Mesendoderm (in vitro differentiated cells): ENCODE data around the gene GMEB2.
A peak's percentile ranks its signal among the peaks of the same experiment; 100 is the strongest.

Experiments
- DNase-seq: peaks from one replicate; pipeline ENCODE4 v3.0.0; 2013
- H2AK5ac ChIP-seq: 2 replicates; pipeline ENCODE4 v1.6.1; 2013; ENCODE audit warnings: low read length, inconsistent platforms
- H2BK120ac ChIP-seq: 2 replicates; pipeline ENCODE4 v1.6.1; 2013; ENCODE audit warnings: low read depth, mild to moderate bottlenecking, low read length, moderate library complexity, mixed read lengths
- H2BK15ac ChIP-seq: replicated peaks from 2 replicates; pipeline ENCODE4 v1.6.1; 2013; ENCODE audit warnings: low read depth, mild to moderate bottlenecking, moderate library complexity
- H2BK5ac ChIP-seq: 2 replicates; pipeline ENCODE4 v1.6.1; 2013; ENCODE audit warnings: low read length, inconsistent platforms
- H3K18ac ChIP-seq: 2 replicates; pipeline ENCODE4 v1.6.1; 2013; ENCODE audit warnings: mild to moderate bottlenecking, low read length, mixed read lengths
- H3K23ac ChIP-seq: one replicate; pipeline ENCODE4 v1.6.1; 2013; ENCODE audit warnings: low read length
- H3K27ac ChIP-seq: 2 replicates; pipeline ENCODE4 v1.5.1; 2013; ENCODE audit warnings: low read depth, mild to moderate bottlenecking, inconsistent platforms, low read length, moderate library complexity
- H3K27me3 ChIP-seq: 2 replicates; pipeline ENCODE4 v1.6.1; 2013; ENCODE audit warnings: low read length, control low read depth, mild to moderate bottlenecking, inconsistent platforms; ENCODE audit not compliant: insufficient read depth, poor library complexity
- H3K36me3 ChIP-seq: 2 replicates; pipeline ENCODE4 v1.6.1; 2013; ENCODE audit warnings: low read length, inconsistent platforms; ENCODE audit not compliant: control insufficient read depth, insufficient read depth
- H3K4ac ChIP-seq: one replicate; pipeline ENCODE4 v1.6.1; 2013; ENCODE audit warnings: low read depth, mild to moderate bottlenecking, low read length, moderate library complexity
- H3K4me1 ChIP-seq: 2 replicates; pipeline ENCODE4 v1.6.1; 2013; ENCODE audit warnings: low read depth, low read length, inconsistent platforms; ENCODE audit not compliant: control insufficient read depth
- H3K4me2 ChIP-seq: 2 replicates; pipeline ENCODE4 v1.6.1; 2013; ENCODE audit warnings: low read length
- H3K4me3 ChIP-seq: 2 replicates; pipeline ENCODE4 v1.5.1; 2013; ENCODE audit warnings: mild to moderate bottlenecking, low read length
- H3K56ac ChIP-seq: one replicate; pipeline ENCODE4 v1.6.1; 2013; ENCODE audit warnings: low read length
- H3K79me1 ChIP-seq: 2 replicates; pipeline ENCODE4 v1.6.1; 2013; ENCODE audit warnings: low read length, inconsistent platforms
- H3K79me2 ChIP-seq: 2 replicates; pipeline ENCODE4 v1.6.1; 2013; ENCODE audit warnings: mild to moderate bottlenecking, low read length; ENCODE audit not compliant: control insufficient read depth, insufficient read depth
- H3K9ac ChIP-seq: 2 replicates; pipeline ENCODE4 v1.6.1; 2013; ENCODE audit warnings: low read length, inconsistent platforms
- H4K5ac ChIP-seq: one replicate; pipeline ENCODE4 v1.6.1; 2013; ENCODE audit warnings: low read length
- H4K8ac ChIP-seq: one replicate; pipeline ENCODE4 v1.6.1; 2013; ENCODE audit warnings: low read depth, mild to moderate bottlenecking, control low read depth, low read length, moderate library complexity
- WGBS: extraction: QIAGEN DNeasy Blood & Tissue Kit; methylation state at CpG from one replicate; pipeline ENCODE4 v1.1.7; 2013; ENCODE audit warnings: low lambda C conversion rate, missing lambda C conversion rate; ENCODE audit not compliant: insufficient coverage; ENCODE audit errors: extremely low coverage; 5-methylcytosine and 5-hydroxymethylcytosine counted together

Gene GMEB2

GRCh38 chr20:63557481-63557891, 69.4 kb downstream of the GMEB2 start:
- no peaks in the 10 kb centered on the region for H3K36me3 ChIP-seq
- no peak overlapping the region for H3K4me3 ChIP-seq
- no peak overlapping the region for H2BK120ac ChIP-seq
- H2BK15ac ChIP-seq = no peak overlapping the region
- H3K27me3 ChIP-seq = no peaks in the 10 kb centered on the region
- no peak overlapping the region for H3K4ac ChIP-seq
- DNase-seq = no peak
- no peak overlapping the region for H3K18ac ChIP-seq
- peaks cover 2% of the 10 kb centered on the region for H3K4me1 ChIP-seq
- H3K56ac ChIP-seq = no peak overlapping the region
- no peak overlapping the region for H3K4me2 ChIP-seq
- no CpG with 5 or more reads among the region's 19 CpGs for WGBS
- no peak overlapping the region for H2AK5ac ChIP-seq
- H3K9ac ChIP-seq = no peak overlapping the region
- no peak overlapping the region for H2BK5ac ChIP-seq
- no peak overlapping the region for H4K5ac ChIP-seq
- H3K79me2 ChIP-seq = no peaks in the 10 kb centered on the region
- no peak overlapping the region for H3K27ac ChIP-seq
- H3K79me1 ChIP-seq = no peaks in the 10 kb centered on the region
- H3K23ac ChIP-seq = no peak overlapping the region
- H4K8ac ChIP-seq = no peak overlapping the region

- DNase-seq = no peak
- H3K79me1 ChIP-seq = no peaks in the 10 kb centered on the region
- no peak overlapping the region for H3K27ac ChIP-seq
- H3K36me3 ChIP-seq = no peaks in the 10 kb centered on the region
- no peak overlapping the region for H3K4ac ChIP-seq
- H3K56ac ChIP-seq = no peak overlapping the region
- no peak overlapping the region for H4K5ac ChIP-seq
- peaks cover 2% of the 10 kb centered on the region for H3K4me1 ChIP-seq
- no peak overlapping the region for H2AK5ac ChIP-seq
- no peaks in the 10 kb centered on the region for H3K27me3 ChIP-seq
- no peak overlapping the region for H4K8ac ChIP-seq
- no peak overlapping the region for H2BK15ac ChIP-seq
- no peak overlapping the region for H3K23ac ChIP-seq
- H3K18ac ChIP-seq = no peak overlapping the region
- H2BK120ac ChIP-seq = no peak overlapping the region
- WGBS = no CpG with 5 or more reads among the region's 23 CpGs
- H3K4me3 ChIP-seq = no peak overlapping the region
- H2BK5ac ChIP-seq = no peak overlapping the region
- no peak overlapping the region for H3K9ac ChIP-seq
- no peaks in the 10 kb centered on the region for H3K79me2 ChIP-seq
- H3K4me2 ChIP-seq = no peak overlapping the region
These were observed 69.9 kb downstream of the GMEB2 start for GRCh38 chr20:63556873-63557478.

GRCh38 chr20:63555661-63556381, 71.1 kb downstream of the GMEB2 start:
- no CpG with 5 or more reads among the region's 45 CpGs for WGBS
- H2BK15ac ChIP-seq = no peak overlapping the region
- no peaks in the 10 kb centered on the region for H3K36me3 ChIP-seq

GRCh38 chr20:63554361-63555278, 72.3 kb downstream of the GMEB2 start:
- Histone ChIP-seq H2BK120ac (no peak overlapping the region), H3K27ac (no peak overlapping the region), H3K79me1 (no peaks in the 10 kb centered on the region), H4K5ac (no peak overlapping the region), H3K23ac (no peak overlapping the region), H3K9ac (peak overlapping the region; percentile 60), H3K36me3 (no peaks in the 10 kb centered on the region), H3K4me1 (peaks cover 2% of the 10 kb centered on the region), H3K18ac (no peak overlapping the region), H3K4me3 (peak overlapping the region; percentile 6), H3K79me2 (no peaks in the 10 kb centered on the region), H3K27me3 (no peaks in the 10 kb centered on the region), H2BK15ac (no peak overlapping the region), H3K4me2 (peak overlapping the region; percentile 36), H2BK5ac (no peak overlapping the region), H3K4ac (no peak overlapping the region), H2AK5ac (no peak overlapping the region), H4K8ac (no peak overlapping the region), H3K56ac (peak overlapping the region; percentile 62)
- WGBS = no CpG with 5 or more reads among the region's 38 CpGs
- no peak for DNase-seq

More at GRCh38 chr20:63555661-63556381, 71.1 kb downstream of the GMEB2 start:
- Histone ChIP-seq H2BK5ac (no peak overlapping the region), H3K27ac (no peak overlapping the region), H3K56ac (no peak overlapping the region), H4K5ac (no peak overlapping the region), H3K4me2 (no peak overlapping the region), H3K9ac (no peak overlapping the region), H3K4ac (no peak overlapping the region), H2AK5ac (no peak overlapping the region), H4K8ac (no peak overlapping the region), H3K79me2 (no peaks in the 10 kb centered on the region), H3K27me3 (no peaks in the 10 kb centered on the region), H2BK120ac (no peak overlapping the region), H3K23ac (no peak overlapping the region), H3K18ac (no peak overlapping the region), H3K4me3 (no peak overlapping the region), H3K79me1 (no peaks in the 10 kb centered on the region), H3K4me1 (peaks cover 2% of the 10 kb centered on the region)
- DNase-seq = no peak

GRCh38 chr20:63553933-63554290, 73.0 kb downstream of the GMEB2 start, which contains the start of gene FNDC11:
Gene FNDC11 (plus strand): TSS chr20:63554159. CDS start chr20:63555664, 1,505 bp downstream.
- Histone ChIP-seq H4K8ac (no peak within 1 kb of the TSS), H3K4me3 (peak within 1 kb of the TSS; percentile 60), H4K5ac (no peak within 1 kb of the TSS), H3K23ac (no peak within 1 kb of the TSS), H3K79me1 (no peaks in the 10 kb centered on the region), H3K4me1 (peaks cover 2% of the 10 kb centered on the region), H3K79me2 (no peaks in the 10 kb centered on the region), H2BK5ac (no peak within 1 kb of the TSS), H3K56ac (peak within 1 kb of the TSS; percentile 83), H3K27ac (no peak within 1 kb of the TSS), H3K9ac (peak within 1 kb of the TSS; percentile 60), H2BK120ac (no peak within 1 kb of the TSS), H3K18ac (peak within 1 kb of the TSS; percentile 62), H3K27me3 (no peaks in the 10 kb centered on the region), H3K4me2 (peak within 1 kb of the TSS; percentile 94), H3K36me3 (no peaks in the 10 kb centered on the region), H2BK15ac (no peak within 1 kb of the TSS), H3K4ac (no peak within 1 kb of the TSS), H2AK5ac (no peak within 1 kb of the TSS)
- no CpG with 5 or more reads among the region's 34 CpGs for WGBS
- DNase-seq = peak; percentile 58
